ENCODE results near the gene PHACTR1.

- TF ChIP-seq CTCF (conservative IDR thresholded peaks at IDR 0.05; ENCODE audit: low read depth, low read length), result no peak
- TF ChIP-seq MAZ (IDR thresholded peaks at IDR 0.05; ENCODE audit: borderline replicate concordance, low read depth, low read length), result no peak
- TF ChIP-seq SMC3 (IDR thresholded peaks at IDR 0.05; ENCODE audit: low read depth, low read length), result no peak
- no peak for TF ChIP-seq POLR2A (IDR thresholded peaks at IDR 0.05; ENCODE audit: low read depth, low read length)
- peak; percentile 6; the same call in 1 of the 2 replicates for TF ChIP-seq USF2 (IDR thresholded peaks at IDR 0.05; ENCODE audit: low read depth, low read length)
- TF ChIP-seq CEBPB (IDR thresholded peaks at IDR 0.05; ENCODE audit: low read depth, low read length), result no peak
- TF ChIP-seq RFX5 (IDR thresholded peaks at IDR 0.05; ENCODE audit: low read depth, low read length), result no peak
- no peak for TF ChIP-seq RAD21 (IDR thresholded peaks at IDR 0.05; ENCODE audit: low read length)
Observed at GRCh38 chr6:13044390-13044789, 327.8 kb downstream of the PHACTR1 start.
